OCI-LY7 (cell line): ENCODE results near the gene HUS1. TPM values are rescaled to one million over a fixed set of nuclear protein-coding genes. Genes with fewer than 3 reads are reported as not detected.

Experiments used
- BruUV-seq: library from RNA; stranded (reverse); fragments of 400-500 nt; replicated peaks from 2 replicates; lab custom pipeline; 2021; lab: Mats Ljungman, UMichigan
- CTCF ChIA-PET: fragments of 300-600 bp; sonication (Branson Sonifier 250); formaldehyde crosslinking; loops from one replicate; lab custom pipeline; 2022; ENCODE audit warnings: antibody characterized with exemption; ENCODE audit not compliant: unreplicated experiment; lab: Charles Lee
- POLR2A ChIA-PET: fragments of 300-600 bp; sonication (Branson Sonifier 250); formaldehyde crosslinking; loops from one replicate; lab custom pipeline; 2022; ENCODE audit warnings: antibody characterized with exemption; lab: Charles Lee
- DNase-seq: peaks from one replicate; pipeline ENCODE4 v3.0.0-alpha.2; 2015; ENCODE audit warnings: low spot score
- H2AFZ ChIP-seq: fragments of 200-600 bp; sonication (generic), shearing (Covaris generic); 2 replicates; pipeline ENCODE4 v1.6.1; 2014; ENCODE audit warnings: mild to moderate bottlenecking, antibody characterized with exemption, low read length, moderate library complexity
- H3K27ac ChIP-seq: fragments of 200-600 bp; sonication (generic); 2 replicates; pipeline ENCODE4 v1.5.1; 2014; ENCODE audit warnings: mixed run types, low read depth, mild to moderate bottlenecking, moderate library complexity, low read length, inconsistent platforms; ENCODE audit not compliant: poor library complexity, severe bottlenecking
- H3K36me3 ChIP-seq: fragments of 200-600 bp; sonication (generic); 2 replicates; pipeline ENCODE4 v1.6.1; 2014; ENCODE audit warnings: mild to moderate bottlenecking, antibody characterized with exemption, low read length, moderate library complexity, mixed read lengths; ENCODE audit not compliant: insufficient read depth
- H3K4me1 ChIP-seq: fragments of 200-600 bp; sonication (generic); 2 replicates; pipeline ENCODE4 v1.5.1; 2014; ENCODE audit warnings: mild to moderate bottlenecking, low read length; ENCODE audit not compliant: insufficient read depth, poor library complexity, severe bottlenecking
- H3K4me2 ChIP-seq: fragments of 200-600 bp; sonication (generic); 2 replicates; pipeline ENCODE4 v1.6.1; 2014; ENCODE audit warnings: mild to moderate bottlenecking, low read length
- H3K4me3 ChIP-seq: fragments of 200-600 bp; sonication (generic); 2 replicates; pipeline ENCODE4 v1.5.1; 2014; ENCODE audit warnings: mild to moderate bottlenecking, low read depth, low read length; ENCODE audit not compliant: poor library complexity, severe bottlenecking
- H3K79me2 ChIP-seq: fragments of 200-600 bp; sonication (generic); 2 replicates; pipeline ENCODE4 v1.6.1; 2016; ENCODE audit warnings: low read depth, mild to moderate bottlenecking, low read length, moderate library complexity, mixed read lengths; ENCODE audit not compliant: insufficient read depth
- H3K9me2 ChIP-seq: fragments of 200-600 bp; sonication (generic); 2 replicates; pipeline ENCODE4 v1.6.1; 2016; ENCODE audit warnings: mild to moderate bottlenecking, low read length, mixed read lengths; ENCODE audit not compliant: insufficient read depth
- H3K9me3 ChIP-seq: fragments of 200-600 bp; sonication (generic); 2 replicates; pipeline ENCODE4 v1.6.1; 2014; ENCODE audit warnings: mild to moderate bottlenecking, mixed run types, low read length, mixed read lengths
- H4K20me1 ChIP-seq: fragments of 200-600 bp; sonication (generic); 2 replicates; pipeline ENCODE4 v1.6.1; 2014; ENCODE audit warnings: mild to moderate bottlenecking, antibody characterized with exemption, low read length, moderate library complexity, mixed read lengths; ENCODE audit not compliant: insufficient read depth
- CTCF ChIP-seq: fragments of 200-600 bp; sonication (generic); conservative IDR thresholded peaks from 2 replicates; pipeline ENCODE4 v1.5.1; 2014; ENCODE audit warnings: mild to moderate bottlenecking, antibody characterized with exemption, low read length, moderate library complexity, mixed read lengths
- EZH2phosphoT487 ChIP-seq: fragments of 200-600 bp; sonication (generic); IDR thresholded peaks from 2 replicates; pipeline ENCODE4 v1.6.1; 2018; ENCODE audit warnings: low read depth, borderline replicate concordance, mild to moderate bottlenecking, mixed run types, antibody characterized with exemption, low read length, moderate library complexity, mixed read lengths
- intact Hi-C: fragments of 100-400 bp; cut with micrococcal nuclease; formaldehyde crosslinking; loops from one replicate; pipeline ENCODE4 v1.10.0; 2022; ENCODE audit not compliant: unreplicated experiment
- total RNA-seq, 2 experiments: library from RNA; depleted of rRNA in 1 of 2; stranded (reverse); fragments of >200 nt in 1 of 2; shearing (Covaris generic) in 1 of 2; gene quantifications; 2 replicates each; pipeline ENCODE4 v1.2.3, GENCODE V29; 2014 to 2022

Gene HUS1
- total RNA-seq, 2 experiments from 2014 or later = 28.2 to 44.5 TPM

- no peaks in the 10 kb centered on the region for H3K9me2 ChIP-seq
- no TSS peak for BruUV-seq
- intact Hi-C loops = loop anchor here (1.0 to 2.0 kb wide), 3 partner anchors 24 to 209 kb away; no protein-coding TSS in a partner anchor
- CTCF ChIA-PET = interaction anchor here (0.6 to 1.6 kb wide), 5 partner anchors 11 to 165 kb away, joined by 3 to 9 read pairs (median 3); no protein-coding TSS in a partner anchor
- no peaks in the 10 kb centered on the region for H4K20me1 ChIP-seq
- H3K27ac ChIP-seq = no peak overlapping the region
- H3K4me3 ChIP-seq = no peak overlapping the region
- H2AFZ ChIP-seq = no peak overlapping the region
- H3K4me2 ChIP-seq = no peak overlapping the region
- no peaks in the 10 kb centered on the region for H3K36me3 ChIP-seq
- DNase-seq = peak; percentile 81
- TF ChIP-seq EZH2phosphoT487 (no peak), CTCF (peak; percentile 97)
- no peaks in the 10 kb centered on the region for H3K79me2 ChIP-seq
- no peaks in the 10 kb centered on the region for H3K9me3 ChIP-seq
- POLR2A ChIA-PET = interaction anchor here (0.5 to 1.8 kb wide), 6 partner anchors 11 to 400 kb away, joined by 3 to 4 read pairs (median 3); no protein-coding TSS in a partner anchor
- no peaks in the 10 kb centered on the region for H3K4me1 ChIP-seq
Measured at GRCh38 chr7:47945261-47946015, 34.0 kb downstream of the HUS1 start.

DNA sequence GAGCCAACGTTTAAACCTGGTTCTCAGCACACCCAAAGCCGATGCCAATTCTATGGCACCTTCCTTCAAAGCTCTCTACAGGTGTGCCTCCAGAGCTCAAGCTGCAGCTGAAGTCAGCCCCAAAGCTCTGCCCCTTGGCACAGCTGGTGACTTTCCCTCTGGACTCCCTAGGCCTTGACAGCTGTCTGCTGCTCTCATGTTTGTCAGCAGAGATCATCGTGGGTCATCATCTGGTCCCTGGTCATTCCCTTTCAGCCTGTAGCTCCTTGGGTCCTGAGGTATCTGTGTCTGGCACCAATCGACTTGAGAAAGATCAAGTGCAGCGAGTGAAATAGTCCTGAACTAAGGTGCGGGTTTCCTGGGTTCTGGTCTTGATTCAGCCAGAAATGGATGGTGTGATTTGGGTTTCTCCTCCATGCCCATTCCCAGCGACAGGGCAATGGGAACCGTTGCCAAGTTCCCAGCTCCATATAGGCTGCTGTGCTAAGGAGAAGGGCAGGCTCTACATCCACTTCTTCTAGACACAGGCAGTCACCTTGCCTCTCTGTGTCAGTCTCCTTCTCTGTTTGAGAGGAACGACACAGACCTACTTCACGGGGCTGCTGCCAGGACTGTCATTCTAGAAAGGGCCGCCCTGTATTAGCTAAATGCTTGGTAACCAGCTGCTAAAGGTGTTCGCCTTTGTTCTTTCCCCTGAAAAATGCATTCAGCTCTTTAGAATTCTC is 34.7 kb downstream of the HUS1 start:
- Histone ChIP-seq H2AFZ (no peak overlapping the region), H3K4me1 (no peaks in the 10 kb centered on the region), H3K79me2 (no peaks in the 10 kb centered on the region), H3K9me3 (no peaks in the 10 kb centered on the region), H3K36me3 (no peaks in the 10 kb centered on the region), H3K4me2 (no peak overlapping the region), H4K20me1 (no peaks in the 10 kb centered on the region), H3K27ac (no peak overlapping the region), H3K9me2 (no peaks in the 10 kb centered on the region), H3K4me3 (no peak overlapping the region)
- DNase-seq = no peak
- TF ChIP-seq EZH2phosphoT487 (no peak), CTCF (no peak)
- ChIA-PET POLR2A (interaction anchor here (0.5 to 1.8 kb wide), 6 partner anchors 10 to 215 kb away, joined by 3 to 4 read pairs (median 3); no protein-coding TSS in a partner anchor), CTCF (interaction anchor here (0.6 to 1.6 kb wide), 5 partner anchors 12 to 166 kb away, joined by 3 to 9 read pairs (median 3); no protein-coding TSS in a partner anchor)
- no TSS peak for BruUV-seq
- intact Hi-C loops = loop anchor here (1.0 to 2.0 kb wide), 3 partner anchors 25 to 210 kb away; no protein-coding TSS in a partner anchor
